Suppressor macrophage (primary cell): ENCODE results near the gene CYB5RL.
"Not testable (repeated sequence)": the region's sequence is repeated elsewhere in the genome, so short reads cannot be mapped to it uniquely, and the experiment has no call there.

Experiments used
- DNase-seq, 4 experiments: peaks; one replicate each; pipeline ENCODE4 v3.0.0-alpha.2; 2020 to 2022

CYB5RL gene

DNA sequence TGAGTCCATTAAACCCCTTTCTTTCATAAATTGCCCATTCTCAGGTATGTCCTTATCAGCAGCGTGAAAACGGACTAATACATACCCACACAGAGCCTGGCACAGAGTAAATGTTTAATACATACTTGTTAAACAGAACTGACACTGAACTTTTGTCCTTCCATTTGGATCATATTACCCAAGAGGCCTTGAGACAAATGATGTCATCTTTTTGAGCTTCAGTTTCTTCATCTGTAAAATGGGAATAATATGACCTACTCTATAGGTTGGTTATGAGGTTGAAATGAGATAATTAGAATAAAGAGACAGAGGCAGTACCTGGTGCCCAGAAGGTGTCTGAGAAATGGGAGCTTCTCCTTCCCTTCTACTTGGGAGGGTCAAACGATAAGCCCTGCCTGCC, 13.8 kb downstream of the CYB5RL start:
- DNase-seq: no peak

DNA sequence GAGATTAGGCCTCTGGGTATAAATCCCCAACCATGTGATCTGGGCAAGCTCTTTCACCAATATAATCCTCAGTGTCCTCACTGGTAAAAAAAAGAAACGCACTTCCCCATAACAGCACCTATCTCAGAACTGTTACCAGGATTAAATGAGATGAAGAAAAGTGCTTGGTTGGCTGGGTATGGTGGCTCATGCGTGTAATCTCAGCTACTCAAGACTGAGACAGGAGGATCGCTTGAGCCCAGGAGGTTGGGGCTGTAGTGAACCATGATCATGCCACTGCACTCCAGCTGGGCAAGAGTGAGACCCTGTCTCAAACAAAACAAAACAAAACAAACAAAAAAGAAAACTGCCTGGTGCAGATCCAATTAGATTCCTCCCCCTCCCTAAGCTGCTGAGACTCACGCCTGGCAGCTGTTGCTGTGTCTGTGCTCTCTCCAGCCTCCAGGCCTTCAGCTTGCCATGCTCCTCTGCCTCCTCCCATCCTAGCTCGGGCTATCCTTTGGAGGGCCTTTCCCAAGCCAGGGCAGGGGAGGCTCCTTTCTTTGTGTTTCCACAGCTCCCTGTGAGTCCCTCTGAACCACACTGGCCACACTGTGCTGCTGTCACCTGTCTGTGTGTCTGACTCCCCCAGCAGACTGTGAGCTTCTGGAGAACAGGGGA, 19.0 kb downstream of the CYB5RL start:
- no peak for DNase-seq

DNA sequence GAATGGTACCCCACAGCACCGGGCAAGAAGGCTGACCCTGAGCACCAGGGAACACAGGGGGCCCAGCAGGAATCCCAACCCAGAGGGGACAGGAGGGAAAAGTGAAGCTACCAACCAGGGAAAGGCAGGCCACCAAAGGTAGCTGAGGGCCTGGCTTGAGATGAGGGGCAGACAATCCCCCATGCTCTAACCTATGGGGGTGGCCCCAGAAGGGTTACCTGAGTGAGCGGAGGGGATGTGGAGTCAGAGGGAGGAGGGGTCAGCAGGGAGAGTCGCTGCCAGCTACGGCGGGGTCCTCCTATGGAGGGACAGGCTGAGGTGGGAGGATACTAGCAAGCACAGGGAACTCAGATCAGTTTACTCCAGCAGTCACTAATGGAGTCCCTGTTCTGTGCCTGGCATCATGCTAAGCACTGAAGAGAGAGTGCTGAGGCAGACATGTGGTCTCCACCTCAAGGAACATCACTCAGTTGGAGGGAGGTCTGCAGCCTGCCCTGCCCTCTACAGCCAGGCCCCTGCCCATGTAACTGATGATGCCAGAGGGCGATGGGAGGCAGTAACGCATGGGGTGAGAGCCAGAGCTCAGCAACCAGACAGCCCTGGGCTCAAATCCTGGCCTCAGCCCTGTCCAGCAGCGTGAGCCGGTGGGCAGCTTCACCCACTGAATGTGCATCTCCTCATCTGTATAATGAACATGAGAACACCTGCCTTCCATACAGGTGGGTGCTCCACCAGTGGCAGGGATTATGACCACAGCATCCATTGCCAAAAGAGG, 21.3 kb downstream of the CYB5RL start:
- DNase-seq: no peak

DNA sequence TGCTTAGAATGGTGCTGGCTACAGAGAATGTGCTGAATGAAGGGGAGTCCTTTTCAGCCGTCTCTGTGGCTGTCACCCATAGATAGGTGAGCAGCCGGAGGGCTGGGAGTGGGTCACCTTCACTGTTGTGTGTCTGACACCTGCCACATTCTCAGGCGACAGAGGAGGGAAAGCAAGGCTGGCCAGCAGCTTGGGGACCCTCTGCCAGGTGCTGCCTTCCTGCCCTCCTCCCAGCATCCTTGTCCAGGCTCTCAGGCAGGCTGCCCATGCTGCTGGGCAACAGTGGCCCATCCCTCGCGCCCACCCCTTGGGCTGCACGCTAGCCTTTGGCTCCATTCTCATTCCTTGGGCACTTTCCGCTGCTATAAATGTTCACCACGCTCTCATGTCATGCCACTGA, 22.1 kb downstream of the CYB5RL start:
- DNase-seq: no peak

DNA sequence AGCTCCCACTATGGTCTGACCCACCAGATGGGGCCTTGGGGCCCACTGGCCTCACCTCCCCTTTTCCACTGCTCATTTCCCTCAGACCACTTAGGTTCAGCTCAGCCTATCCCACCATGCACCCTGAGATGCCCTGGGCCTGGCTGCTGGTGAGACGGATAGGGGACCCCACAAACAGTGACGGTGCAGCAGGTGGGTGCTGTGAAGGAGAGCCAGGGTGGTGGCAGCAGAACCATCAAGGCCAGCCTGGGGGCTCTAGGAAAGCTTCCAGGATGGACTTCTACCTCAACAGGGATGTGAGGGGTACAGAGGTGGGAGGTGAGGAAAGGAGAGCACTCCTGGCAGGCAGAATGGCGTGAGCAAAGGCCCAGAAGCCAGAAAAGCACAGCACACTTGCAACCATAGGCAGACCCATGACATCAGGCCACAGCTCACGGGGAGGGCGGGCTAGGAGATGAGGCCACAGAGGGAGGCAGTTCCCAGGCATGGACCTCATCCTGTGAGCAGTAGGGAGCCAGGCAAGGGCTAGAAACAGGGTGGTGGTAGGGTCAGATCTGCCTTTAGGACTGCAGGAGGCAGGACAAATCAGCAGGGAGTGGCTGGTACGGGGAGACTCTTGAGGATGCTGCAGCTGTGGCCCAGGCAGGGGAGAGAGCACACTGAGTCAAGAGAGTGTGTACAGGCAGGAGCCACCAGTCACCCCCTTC, 23.1 kb downstream of the CYB5RL start:
- no peak for DNase-seq

DNA sequence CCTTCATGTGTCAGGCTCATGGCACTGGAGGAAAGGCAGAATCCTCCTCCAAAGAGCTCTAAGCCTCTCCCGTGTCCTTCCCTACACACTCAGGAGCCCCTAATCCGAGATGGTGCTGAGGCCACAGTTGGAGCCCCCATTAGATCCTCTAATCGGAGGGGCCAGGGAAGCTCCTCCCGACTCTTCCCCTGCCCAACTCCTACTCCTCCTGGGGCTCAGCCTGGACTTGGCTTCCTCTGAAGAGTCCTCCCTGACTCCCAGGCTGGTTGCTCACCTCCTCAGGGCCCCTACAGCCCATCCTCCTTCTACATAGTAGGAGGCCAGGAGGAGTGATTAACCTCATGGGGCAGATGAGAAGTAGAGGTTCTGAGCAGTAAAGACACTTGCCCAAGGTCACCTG, 25.7 kb downstream of the CYB5RL start:
- DNase-seq: no peak

DNA sequence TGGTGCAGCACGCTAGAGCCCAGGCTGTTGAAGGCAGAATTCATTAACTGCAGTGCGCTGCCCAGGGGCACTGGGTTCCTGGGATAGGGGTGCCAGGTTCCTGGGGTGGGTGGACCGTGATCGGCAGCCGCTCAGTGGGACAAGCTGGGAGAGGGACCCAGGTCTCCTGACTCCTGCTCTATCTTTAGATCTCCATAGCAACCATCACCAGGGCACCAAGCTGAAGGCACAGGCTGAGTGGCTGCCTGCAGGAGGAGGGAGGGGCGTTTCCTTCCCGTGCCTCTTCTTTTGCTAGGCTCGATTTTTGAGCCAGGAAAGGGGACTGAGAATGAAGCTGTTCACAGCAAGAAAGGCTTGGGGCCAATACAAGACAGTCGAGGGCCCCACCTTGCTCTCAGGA, 26.1 kb downstream of the CYB5RL start:
- no peak for DNase-seq

DNA sequence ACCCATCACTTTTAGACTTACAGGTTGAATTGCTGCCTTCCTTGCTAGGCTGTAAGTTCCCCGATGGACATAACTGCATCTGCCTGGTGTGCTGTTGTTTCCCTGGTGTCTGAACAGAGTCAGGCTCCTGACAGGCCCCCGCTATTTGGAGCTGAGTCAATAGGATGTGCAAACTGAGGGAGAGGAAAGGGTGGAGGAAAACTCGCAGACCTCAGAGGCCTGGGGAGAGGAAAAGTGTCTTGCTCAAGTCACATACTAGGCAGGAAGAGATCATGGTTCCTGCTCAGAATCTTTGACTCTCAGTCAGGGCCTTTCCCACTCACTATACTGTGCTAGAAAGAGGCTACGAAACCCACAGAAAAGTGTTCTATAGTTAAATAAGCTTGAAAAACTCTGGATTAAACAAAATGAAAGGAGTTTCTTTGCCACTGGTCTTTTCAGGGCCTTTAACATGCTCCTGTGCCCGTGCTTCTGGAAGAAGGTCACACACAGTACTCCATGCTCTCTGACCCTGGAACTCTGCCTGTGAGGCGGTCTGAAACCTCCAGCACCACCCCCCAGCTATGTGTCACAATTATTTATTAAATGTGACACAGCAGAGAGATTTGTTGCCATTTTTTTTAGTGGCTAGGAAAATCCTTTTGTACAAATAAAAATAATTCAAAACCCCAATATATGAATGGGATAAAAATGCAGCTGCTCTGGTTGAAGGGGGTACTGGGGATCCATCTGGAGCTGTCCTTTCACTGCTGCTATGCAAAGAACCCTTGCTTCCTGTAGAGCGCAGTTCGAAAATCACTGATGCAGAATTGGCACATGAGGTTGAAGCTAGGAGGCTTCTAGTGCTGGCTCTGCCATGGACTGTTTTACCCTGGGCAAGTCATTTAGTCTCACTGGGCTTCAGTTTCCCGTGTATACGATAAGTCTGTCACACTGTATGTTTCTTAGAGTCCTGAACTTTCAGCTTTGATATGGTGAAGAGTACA, 26.9 kb downstream of the CYB5RL start:
- peak in 1 of 4 experiments; percentile 12 for DNase-seq

DNA sequence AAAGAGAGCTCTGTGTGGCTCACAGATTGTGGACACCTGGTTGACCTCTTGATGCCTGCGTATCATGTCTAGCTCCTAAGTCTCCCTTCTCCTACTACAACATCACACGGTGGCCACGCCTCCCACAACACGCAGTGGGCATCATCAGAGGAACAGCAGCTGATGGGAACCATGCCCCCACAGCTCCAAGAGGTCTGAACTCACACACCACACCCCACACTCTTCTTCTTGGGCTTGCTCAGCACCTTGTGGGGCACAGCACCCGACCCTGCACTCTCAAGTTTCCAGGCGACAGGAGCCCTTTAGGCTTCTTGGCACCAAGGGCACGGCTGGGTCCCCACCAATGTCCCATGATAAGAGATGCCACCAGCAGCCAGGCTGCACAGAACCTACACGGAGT, 28.2 kb downstream of the CYB5RL start:
- DNase-seq: peak; percentile 10 to 45 (median 24)

DNA sequence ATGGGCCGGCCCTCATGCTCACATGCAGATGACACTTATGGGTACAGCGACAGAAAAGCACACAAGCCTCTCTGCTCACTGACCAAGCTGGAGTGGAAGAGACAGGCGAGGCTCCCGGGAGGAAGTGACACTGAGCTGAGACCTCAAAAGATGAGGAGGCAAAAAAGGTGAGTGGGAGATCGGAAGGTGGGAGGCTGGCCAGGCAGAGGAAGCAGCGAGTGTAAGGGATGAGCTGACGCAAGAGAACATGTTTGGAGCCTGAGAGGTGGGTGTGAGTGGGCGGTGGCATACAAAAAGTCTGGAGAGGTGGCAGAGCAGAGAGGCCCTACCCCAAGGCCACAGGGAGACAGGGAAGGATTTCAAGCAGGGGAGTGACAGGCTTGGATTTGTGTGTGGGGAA, 28.8 kb downstream of the CYB5RL start:
- peak; percentile 54 to 78 (median 74) for DNase-seq

DNA sequence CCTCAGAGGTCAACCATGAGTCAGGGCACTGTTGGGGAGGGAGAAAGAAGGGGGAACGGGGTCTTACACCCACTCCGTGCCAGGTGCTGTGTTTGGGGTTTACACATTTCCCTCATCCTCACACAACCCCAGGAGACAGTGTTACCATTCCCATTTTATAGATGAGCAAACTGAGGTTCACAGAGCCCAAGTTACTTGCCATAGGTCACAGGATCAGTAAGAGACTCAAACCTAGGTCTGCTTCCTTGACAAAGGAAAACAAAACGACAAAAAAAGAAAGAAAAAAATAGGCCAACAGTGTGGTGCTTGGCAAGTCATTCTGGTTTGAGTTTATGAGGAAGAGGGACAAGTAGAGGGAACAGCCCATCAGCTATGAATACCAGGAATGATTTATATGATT, 30.8 kb downstream of the CYB5RL start:
- no peak for DNase-seq

DNA sequence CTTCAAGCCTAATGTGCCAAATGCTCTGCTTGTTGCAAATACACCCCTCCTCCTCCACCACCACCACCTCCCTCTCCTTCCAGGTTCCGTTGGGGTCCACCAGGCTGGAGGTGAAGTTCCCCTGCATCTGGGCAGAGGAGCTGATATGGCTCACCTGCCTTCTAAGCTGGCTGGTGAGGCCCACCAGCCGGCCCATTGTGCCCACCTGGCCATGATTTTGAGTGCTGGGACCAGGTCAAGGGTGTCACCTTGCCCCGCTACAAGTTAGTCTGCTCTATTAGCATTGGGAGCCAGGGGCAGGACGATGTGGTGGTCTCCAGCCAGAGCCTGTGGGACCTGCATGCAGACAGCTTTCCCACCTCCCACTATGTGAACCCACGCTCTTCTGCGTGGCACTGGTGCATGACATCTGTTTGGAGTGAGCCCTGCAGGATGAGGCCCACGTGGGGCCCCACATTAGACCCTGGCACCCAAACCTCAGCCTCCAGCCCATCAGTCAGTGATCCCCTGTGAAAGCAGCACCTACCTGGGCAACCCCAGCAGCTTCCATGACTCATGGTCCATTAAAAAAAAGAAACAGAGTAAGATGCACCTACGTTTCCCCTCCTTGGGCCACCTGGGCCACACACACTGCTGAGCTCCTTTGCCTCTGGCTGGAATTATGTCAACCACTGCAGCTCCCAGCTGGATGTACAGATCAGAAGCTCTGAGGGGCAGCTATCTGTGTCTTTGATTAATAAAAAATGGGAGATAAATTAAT, 31.4 kb downstream of the CYB5RL start:
- no peak for DNase-seq

DNA sequence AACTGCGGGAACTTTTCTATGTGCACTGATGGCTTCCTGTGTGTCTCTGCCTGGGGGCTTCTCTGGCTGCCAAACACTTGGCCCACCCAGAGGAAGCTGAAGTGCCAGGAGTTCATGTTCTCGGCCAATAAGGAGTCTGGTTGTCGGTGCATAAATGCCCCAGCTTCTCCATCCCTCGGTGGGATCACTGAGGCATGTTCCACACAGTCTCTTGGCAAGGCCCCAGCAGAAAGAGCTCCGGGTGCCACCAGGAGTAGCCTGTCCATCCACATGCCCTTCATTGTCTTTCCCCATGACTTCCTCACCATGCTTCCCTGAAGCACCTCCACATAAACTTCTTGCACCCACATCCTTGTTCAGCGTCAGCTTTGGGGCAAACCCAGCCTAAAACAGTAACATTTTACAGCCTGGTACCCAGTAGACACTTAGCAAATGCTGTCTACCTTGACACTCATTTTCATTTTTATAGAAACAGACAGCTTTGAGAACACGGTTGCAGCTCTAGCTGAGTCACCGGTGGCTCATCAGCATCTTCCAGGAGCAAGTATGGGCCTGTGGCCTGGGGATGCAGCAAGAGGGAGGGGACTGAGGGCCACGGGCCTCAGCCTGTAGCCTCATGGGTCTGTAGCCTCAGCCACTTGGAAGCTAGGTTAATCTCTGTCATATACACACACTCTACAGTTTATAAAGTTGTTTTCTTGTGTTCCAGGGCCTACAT, 32.2 kb downstream of the CYB5RL start:
- DNase-seq: peak in 2 of 4 experiments; percentile 10 to 26

DNA sequence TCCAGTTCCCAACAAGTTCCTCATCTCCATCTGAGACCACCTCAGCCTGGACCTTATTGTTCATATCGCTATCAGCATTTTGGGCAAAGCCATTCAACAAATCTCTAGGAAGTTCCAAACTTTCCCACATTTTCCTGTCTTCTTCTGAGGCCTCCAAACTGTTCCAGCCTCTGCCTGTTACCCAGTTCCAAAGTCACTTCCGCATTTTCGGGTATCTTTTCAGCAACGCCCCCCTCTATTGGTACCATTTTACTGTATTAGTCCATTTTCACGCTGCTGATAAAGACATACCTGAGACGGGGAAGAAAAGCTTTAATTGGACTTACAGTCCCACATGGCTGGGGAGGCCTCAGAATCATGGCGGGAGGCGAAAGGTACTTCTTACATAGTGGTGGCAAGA, 33.5 kb downstream of the CYB5RL start:
- DNase-seq: not testable (repeated sequence)

DNA sequence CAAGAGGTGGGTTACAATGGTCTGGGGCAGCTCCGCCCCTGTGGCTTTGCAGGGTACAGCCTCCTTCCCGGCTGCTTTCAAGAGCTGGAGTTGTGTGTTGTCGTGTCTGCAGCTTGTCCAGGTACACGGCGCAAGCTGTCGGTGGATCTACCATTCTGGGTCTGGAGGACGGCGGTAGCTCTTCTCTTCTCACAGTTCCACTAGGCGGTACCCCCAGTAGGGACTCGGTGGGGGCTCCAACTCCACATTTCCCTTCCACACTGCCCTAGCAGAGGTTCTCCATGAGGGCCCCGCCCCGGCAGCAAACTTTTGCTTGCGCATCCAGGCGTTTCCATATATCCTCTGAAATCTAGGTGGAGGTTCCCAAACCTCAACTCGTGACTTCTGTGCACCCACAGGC, 34.7 kb downstream of the CYB5RL start:
- DNase-seq: no peak

DNA sequence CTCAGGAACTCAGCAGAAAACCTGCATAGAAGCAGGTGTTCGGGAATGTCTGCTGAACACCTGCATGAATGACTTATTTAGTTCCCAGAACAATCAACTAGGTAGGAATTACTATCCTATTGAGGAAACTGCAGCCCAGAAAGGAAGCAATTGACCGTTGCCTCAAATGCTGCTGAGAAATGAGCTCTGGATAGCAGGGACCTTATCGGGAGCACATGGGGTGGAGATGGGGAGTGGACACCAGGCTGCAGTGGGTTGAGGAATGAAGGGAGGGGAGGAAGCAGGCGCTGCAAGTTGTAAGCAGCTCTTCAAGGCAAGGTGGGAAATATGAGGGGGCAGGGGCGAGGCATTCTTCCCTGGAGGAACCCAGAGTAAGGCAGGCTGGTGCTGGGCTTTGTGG, 36.3 kb downstream of the CYB5RL start:
- no peak for DNase-seq

DNA sequence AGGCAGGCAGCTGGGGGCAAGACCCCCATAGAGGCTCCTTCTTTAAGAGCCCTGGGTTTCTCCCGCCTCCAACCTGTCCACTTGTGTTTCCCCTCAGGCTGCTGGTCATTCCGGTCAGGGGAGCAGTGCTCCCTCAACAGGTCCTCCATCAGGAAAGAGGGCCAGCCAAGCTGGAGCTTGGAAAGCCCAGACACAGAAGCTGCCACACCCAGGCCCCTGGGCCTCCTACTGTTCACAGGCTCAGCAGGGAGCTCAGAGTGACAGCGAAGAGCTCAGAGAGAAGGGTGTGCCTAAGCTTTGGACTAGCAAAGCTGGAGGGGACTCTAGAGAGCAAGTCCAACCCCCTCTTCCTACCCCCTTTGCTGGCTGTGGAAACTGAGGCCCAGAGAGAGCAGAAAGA, 36.8 kb downstream of the CYB5RL start:
- DNase-seq: no peak

DNA sequence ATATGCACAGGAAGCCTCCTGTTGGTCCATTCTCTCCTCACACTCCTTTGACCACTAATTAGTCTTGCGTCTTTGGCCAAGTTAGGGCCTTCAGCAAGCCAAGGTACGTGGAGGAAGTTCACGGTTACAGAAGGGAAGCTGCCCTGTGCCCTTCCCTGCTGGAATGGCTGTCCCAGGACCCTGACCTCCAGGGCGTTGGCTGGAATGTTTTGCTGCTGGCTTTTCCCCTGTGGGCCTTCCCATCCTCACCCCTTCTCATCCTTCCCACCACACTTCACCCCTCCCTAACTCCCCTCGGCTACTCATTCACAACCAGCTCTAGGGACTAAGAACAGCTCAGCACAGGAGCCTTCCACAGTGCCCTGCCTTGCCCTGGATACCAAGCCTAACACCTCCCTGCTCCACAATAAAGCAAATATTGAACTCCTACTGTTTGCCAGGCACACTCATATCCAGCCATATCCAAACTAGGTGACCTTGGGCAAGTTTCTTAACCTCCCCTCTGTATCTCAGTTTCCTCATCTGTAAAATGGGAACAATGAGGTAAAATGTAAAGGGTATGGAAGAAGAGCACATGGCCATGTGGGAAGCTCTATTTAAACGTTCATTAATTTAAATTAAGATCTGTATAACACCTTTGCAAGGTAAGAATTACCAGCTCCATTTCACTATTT, 38.2 kb downstream of the CYB5RL start:
- no peak for DNase-seq

DNA sequence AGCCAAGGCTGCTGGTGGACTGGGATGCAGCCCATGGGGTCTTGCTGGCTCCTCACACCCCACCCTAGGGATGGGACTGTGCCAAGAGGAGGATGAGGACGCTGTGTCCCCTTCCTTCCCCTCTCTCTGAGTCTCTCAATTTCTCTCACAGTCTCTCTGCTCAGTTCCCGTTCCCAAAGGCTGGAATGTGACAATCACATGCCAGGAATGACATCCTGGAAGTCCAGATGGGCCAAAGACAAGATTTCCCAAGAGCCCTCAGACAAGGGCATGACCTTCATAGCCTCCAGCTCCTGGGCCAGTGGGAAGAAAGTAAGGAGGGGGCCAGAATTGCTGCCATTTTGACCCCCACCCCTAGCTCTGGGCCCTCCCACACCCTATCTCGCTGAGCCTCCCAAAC, 39.5 kb downstream of the CYB5RL start:
- DNase-seq: no peak

DNA sequence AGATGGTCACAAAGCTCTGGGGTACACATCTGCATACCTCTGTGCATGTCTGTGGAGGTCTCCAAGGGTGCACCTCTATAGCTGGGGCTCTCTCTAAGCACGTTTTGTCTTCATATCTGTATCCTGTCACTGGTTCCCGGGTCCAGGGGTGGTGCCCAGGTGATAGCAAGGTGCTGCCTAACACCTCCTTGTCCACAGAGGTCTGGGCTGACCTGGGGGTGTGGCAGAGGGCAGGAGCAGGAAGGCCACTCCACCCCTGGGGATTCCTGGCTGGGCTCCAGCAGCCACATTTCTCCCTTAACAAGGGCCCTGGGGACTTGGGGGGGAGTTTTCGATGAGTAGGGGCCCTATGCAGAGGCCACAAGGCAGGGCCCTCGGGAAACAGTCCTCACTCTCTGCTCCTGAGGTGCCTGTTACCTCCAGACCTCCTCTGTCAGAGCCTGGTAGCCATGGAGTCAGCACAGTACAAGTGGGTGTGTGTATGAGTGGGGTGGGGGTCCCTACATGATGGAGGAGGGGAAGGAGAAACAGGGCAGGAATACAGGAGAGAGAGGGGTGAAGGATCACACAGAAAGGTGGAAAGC, 40.0 kb downstream of the CYB5RL start:
- DNase-seq: no peak
